Kidney (tissue), 14 donors: Measurements from ENCODE around the gene ZNF134. TPM values are rescaled to one million over a fixed set of nuclear protein-coding genes. Genes with fewer than 3 reads are reported as not detected.
A peak's percentile ranks its signal among the peaks of the same experiment; 100 is the strongest.

ENCODE experiments used
- DNase-seq, 5 donors: peaks; one replicate each; pipeline ENCODE4 v3.0.0-alpha.2; 2013 to 2020
- FAIRE-seq: peaks from 2 replicates; lab custom pipeline; 2012; peaks lifted over from hg19 to GRCh38; lab: Jason Lieb, UNC
- H3K27ac ChIP-seq, 2 donors: one replicate each; pipeline ENCODE4 v1.7.0; 2013; ENCODE audit warnings: low read depth in 2 of 2, low read length in 2 of 2, inconsistent platforms in 1 of 2
- H3K27me3 ChIP-seq: one replicate; pipeline ENCODE4 v1.7.1; 2013; ENCODE audit warnings: low read length, inconsistent platforms; ENCODE audit not compliant: control insufficient read depth, insufficient read depth
- H3K36me3 ChIP-seq, 3 donors: one replicate each; pipeline versions ENCODE4 v1.7.0 to v1.7.1; 2013; ENCODE audit warnings: low read length in 3 of 3, control low read depth in 1 of 3, inconsistent platforms in 1 of 3; ENCODE audit not compliant: insufficient read depth in 3 of 3, control insufficient read depth in 2 of 3
- H3K4me1 ChIP-seq, 3 donors: one replicate each; pipeline versions ENCODE4 v1.7.0 to v1.7.1; 2013; ENCODE audit warnings: low read length in 3 of 3, inconsistent platforms in 1 of 3, low read depth in 1 of 3; ENCODE audit not compliant: control insufficient read depth in 2 of 3, insufficient read depth in 2 of 3
- H3K4me3 ChIP-seq, 3 donors: one replicate each; pipeline versions ENCODE4 v1.7.0 to v1.8.1; 2013; ENCODE audit warnings: low read length in 3 of 3, control low read depth in 1 of 3, inconsistent platforms in 1 of 3
- H3K9ac ChIP-seq, 3 donors: one replicate each; pipeline versions ENCODE4 v1.7.0 to v1.7.1; 2013; ENCODE audit warnings: low read length in 3 of 3, control low read depth in 1 of 3, inconsistent platforms in 1 of 3
- H3K9me3 ChIP-seq, 3 donors: one replicate each; pipeline versions ENCODE4 v1.7.0 to v1.7.1; 2013; ENCODE audit warnings: low read length in 3 of 3, control low read depth in 1 of 3, inconsistent platforms in 1 of 3; ENCODE audit not compliant: control insufficient read depth in 2 of 3, insufficient read depth in 1 of 3
- CTCF ChIP-seq: IDR thresholded peaks from 3 replicates; pipeline ENCODE4 v1.5.1; 2012; ENCODE audit warnings: mild to moderate bottlenecking, moderate library complexity, borderline replicate concordance; ENCODE audit not compliant: insufficient read depth; ENCODE audit errors: extremely low read depth
- intact Hi-C: fragments of 100-400 bp; cut with DNase I; formaldehyde crosslinking; loops from one replicate; pipeline ENCODE4 v1.11.1; 2022
- polyA plus RNA-seq: library from polyadenylated mRNA; stranded (reverse); fragments of 350-450 nt; fragmentation: Illumina TruSeq; extraction: RNeasy Lipid Tissue Mini Kit (QIAGEN cat#74804); gene quantifications from one replicate; pipeline ENCODE4 v1.2.3, GENCODE V29; 2014; ENCODE audit warnings: low read depth, low replicate concordance; ENCODE audit not compliant: insufficient read depth
- total RNA-seq: library from RNA; stranded (reverse); fragmentation: NEBNext Ultra II Directional; extraction: Animal tissue kit (Norgen Biotek cat#: 25700); gene quantifications from one replicate; pipeline ENCODE4 v1.2.1, GENCODE V29; 2021
- donor health status: control.
- donor health status: control.
- donor health status: control.
- donor health status: control.
- donor health status: control.
- donor health status: DM: yes; HTN: yes; CAD: no.
- donor health status: Normal renal cell carcinoma (clear cell type).

The ZNF134 gene
- total and polyA plus RNA-seq, 2 donors from 2014 or later: 5.8 to 25.4 TPM

- no peak overlapping the region for H3K27ac ChIP-seq
- peaks cover 39 to 99% (median 59%) of the 10 kb centered on the region in 3 donors for H3K9me3 ChIP-seq
- intact Hi-C loops: no loop called here
- FAIRE-seq: no peak
- H3K27me3 ChIP-seq: no peaks in the 10 kb centered on the region
- H3K9ac ChIP-seq: no peak overlapping the region
- H3K4me3 ChIP-seq: peak overlapping the region in 2 of 3 donors; percentile 28 to 30
- no peak for TF ChIP-seq CTCF
- peak in 1 of 5 donors; percentile 19 for DNase-seq
- H3K4me1 ChIP-seq: no peaks in the 10 kb centered on the region
- peaks cover 57 to 81% (median 65%) of the 10 kb centered on the region in 3 donors for H3K36me3 ChIP-seq
Observed at GRCh38 chr19:57620673-57621348, 6.8 kb downstream of the ZNF134 start.

GRCh38 chr19:57623091-57623490 lies 9.0 kb downstream of the ZNF134 start:
- Histone ChIP-seq H3K36me3 (peaks cover 37 to 58% (median 44%) of the 10 kb centered on the region in 3 donors), H3K27me3 (no peaks in the 10 kb centered on the region), H3K9ac (no peak overlapping the region), H3K4me1 (no peaks in the 10 kb centered on the region), H3K27ac (no peak overlapping the region), H3K9me3 (peaks cover 28 to 88% (median 44%) of the 10 kb centered on the region in 3 donors), H3K4me3 (no peak overlapping the region)
- DNase-seq (no peak), FAIRE-seq (no peak)
- TF ChIP-seq CTCF: no peak
- intact Hi-C loops: no loop called here

GRCh38 chr19:57632987-57633831 lies 19.2 kb downstream of the ZNF134 start, which contains the start of gene ZNF211:
Gene ZNF211, plus strand, starts transcription at chr19:57633168. Its CDS starts 179 bp downstream, at chr19:57633347.
- DNase-seq (peak; percentile 95 to 98 (median 97)), FAIRE-seq (peak; percentile 59)

More at GRCh38 chr19:57632987-57633831, 19.2 kb downstream of the ZNF134 start, which contains the start of gene ZNF211:
- Histone ChIP-seq H3K36me3 (peaks cover 9 to 20% (median 16%) of the 10 kb centered on the region in 3 donors), H3K27ac (peak within 1 kb of the TSS; percentile 10 to 81), H3K9ac (peak within 1 kb of the TSS; percentile 73 to 84 (median 77)), H3K27me3 (no peaks in the 10 kb centered on the region), H3K9me3 (peaks cover 7 to 24% (median 13%) of the 10 kb centered on the region in 3 donors), H3K4me1 (peaks cover 0 to 8% (median 7%) of the 10 kb centered on the region in 3 donors), H3K4me3 (peak within 1 kb of the TSS; percentile 73 to 95 (median 89))
- intact Hi-C loops: no loop called here
- no peak for TF ChIP-seq CTCF
